HEK293 (cell line): ENCODE data around the gene LEFTY1.

ENCODE experiments used
- ATF2 ChIP-seq: fragments of 450-650 bp; formaldehyde crosslinking; IDR thresholded peaks from 2 replicates; pipeline ENCODE4 v1.5.1; 2016; ENCODE audit warnings: missing biosample characterization, missing genetic modification characterization, low read depth
- GLI4 ChIP-seq: fragments of 450-650 bp; formaldehyde crosslinking; IDR thresholded peaks from 2 replicates; pipeline ENCODE4 v1.5.1; 2016; ENCODE audit warnings: missing biosample characterization, missing genetic modification characterization
- KLF10 ChIP-seq: fragments of 450-650 bp; IDR thresholded peaks from 2 replicates; pipeline ENCODE4 v1.5.1; 2018; ENCODE audit warnings: missing biosample characterization, mild to moderate bottlenecking, missing genetic modification characterization
- PBX3 ChIP-seq: sonication (generic); formaldehyde crosslinking; IDR thresholded peaks from 2 replicates; pipeline ENCODE4 v1.8.1; 2022; ENCODE audit warnings: mild to moderate bottlenecking, moderate library complexity, missing genetic modification reagents
- RBAK ChIP-seq: fragments of 450-650 bp; formaldehyde crosslinking; IDR thresholded peaks from 2 replicates; pipeline ENCODE4 v1.5.1; 2016; ENCODE audit warnings: missing biosample characterization, missing genetic modification characterization
- YY1 ChIP-seq: fragments of 450-650 bp; formaldehyde crosslinking; IDR thresholded peaks from 2 replicates; pipeline ENCODE4 v1.5.1; 2018; ENCODE audit warnings: missing biosample characterization, missing genetic modification characterization
- ZNF266 ChIP-seq: fragments of 450-650 bp; formaldehyde crosslinking; IDR thresholded peaks from 2 replicates; pipeline ENCODE4 v1.5.1; 2016; ENCODE audit warnings: missing biosample characterization, missing genetic modification characterization, low read depth
- ZNF274 ChIP-seq, 2 experiments: fragments of 200-500 bp in 1 of 2; fragments of 450-650 bp in 1 of 2; sonication (Bioruptor generic) in 1 of 2; formaldehyde crosslinking in 1 of 2; IDR thresholded peaks; 2 replicates each; pipeline versions ENCODE4 v1.5.1 to v1.6.1; 2014 to 2016; ENCODE audit warnings: borderline replicate concordance in 1 of 2, inconsistent platforms in 1 of 2, low read length in 1 of 2, missing biosample characterization in 1 of 2, missing genetic modification characterization in 1 of 2
- ZNF514 ChIP-seq: fragments of 450-650 bp; formaldehyde crosslinking; IDR thresholded peaks from 2 replicates; pipeline ENCODE4 v1.5.1; 2016; ENCODE audit warnings: missing biosample characterization, missing genetic modification characterization
- ZSCAN16 ChIP-seq: fragments of 450-650 bp; formaldehyde crosslinking; IDR thresholded peaks from 2 replicates; pipeline ENCODE4 v1.5.1; 2016; ENCODE audit warnings: missing biosample characterization, missing genetic modification characterization
- ZXDB ChIP-seq: fragments of 450-650 bp; formaldehyde crosslinking; IDR thresholded peaks from 2 replicates; pipeline ENCODE4 v1.5.1; 2016; ENCODE audit warnings: missing biosample characterization, missing genetic modification characterization
- TF ChIP-seq, protein P1 (sequence below): fragments of 450-650 bp; formaldehyde crosslinking; IDR thresholded peaks from 2 replicates; pipeline ENCODE4 v1.5.1; 2016; ENCODE audit warnings: missing biosample characterization, missing genetic modification characterization
- TF ChIP-seq, protein P2 (sequence below): fragments of 450-650 bp; formaldehyde crosslinking; IDR thresholded peaks from 2 replicates; pipeline ENCODE4 v1.5.1; 2016; ENCODE audit warnings: missing biosample characterization, missing genetic modification characterization

DNA sequence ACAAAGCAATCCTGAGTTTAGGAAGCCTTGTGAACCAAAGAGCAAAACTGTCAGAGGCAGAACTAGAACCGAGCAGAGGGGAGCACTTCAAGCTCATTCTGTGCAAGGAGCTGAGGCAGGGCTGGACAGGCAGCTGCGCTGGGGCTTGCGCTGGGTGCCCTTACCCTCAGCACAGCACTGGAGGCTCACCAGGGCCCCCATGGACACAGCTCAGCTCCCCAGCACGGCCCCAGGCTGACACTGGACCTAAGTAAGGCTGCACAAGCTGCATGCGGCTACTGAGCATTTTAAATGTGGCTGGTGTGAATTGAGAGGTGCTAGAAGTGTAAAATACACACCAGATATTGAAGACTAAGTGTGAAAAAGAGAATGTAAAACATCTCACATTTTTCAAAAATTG is 28.8 kb downstream of the LEFTY1 start:
- TF ChIP-seq, protein P1, sequence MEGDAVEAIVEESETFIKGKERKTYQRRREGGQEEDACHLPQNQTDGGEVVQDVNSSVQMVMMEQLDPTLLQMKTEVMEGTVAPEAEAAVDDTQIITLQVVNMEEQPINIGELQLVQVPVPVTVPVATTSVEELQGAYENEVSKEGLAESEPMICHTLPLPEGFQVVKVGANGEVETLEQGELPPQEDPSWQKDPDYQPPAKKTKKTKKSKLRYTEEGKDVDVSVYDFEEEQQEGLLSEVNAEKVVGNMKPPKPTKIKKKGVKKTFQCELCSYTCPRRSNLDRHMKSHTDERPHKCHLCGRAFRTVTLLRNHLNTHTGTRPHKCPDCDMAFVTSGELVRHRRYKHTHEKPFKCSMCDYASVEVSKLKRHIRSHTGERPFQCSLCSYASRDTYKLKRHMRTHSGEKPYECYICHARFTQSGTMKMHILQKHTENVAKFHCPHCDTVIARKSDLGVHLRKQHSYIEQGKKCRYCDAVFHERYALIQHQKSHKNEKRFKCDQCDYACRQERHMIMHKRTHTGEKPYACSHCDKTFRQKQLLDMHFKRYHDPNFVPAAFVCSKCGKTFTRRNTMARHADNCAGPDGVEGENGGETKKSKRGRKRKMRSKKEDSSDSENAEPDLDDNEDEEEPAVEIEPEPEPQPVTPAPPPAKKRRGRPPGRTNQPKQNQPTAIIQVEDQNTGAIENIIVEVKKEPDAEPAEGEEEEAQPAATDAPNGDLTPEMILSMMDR (tag by site-specific recombination), result no peak
- no peak for TF ChIP-seq YY1 (tag by site-specific recombination)
- TF ChIP-seq ATF2 (tag by site-specific recombination), result no peak
- no peak for TF ChIP-seq RBAK (tag by site-specific recombination)
- TF ChIP-seq KLF10 (tag by site-specific recombination), result no peak
- TF ChIP-seq, protein P2, sequence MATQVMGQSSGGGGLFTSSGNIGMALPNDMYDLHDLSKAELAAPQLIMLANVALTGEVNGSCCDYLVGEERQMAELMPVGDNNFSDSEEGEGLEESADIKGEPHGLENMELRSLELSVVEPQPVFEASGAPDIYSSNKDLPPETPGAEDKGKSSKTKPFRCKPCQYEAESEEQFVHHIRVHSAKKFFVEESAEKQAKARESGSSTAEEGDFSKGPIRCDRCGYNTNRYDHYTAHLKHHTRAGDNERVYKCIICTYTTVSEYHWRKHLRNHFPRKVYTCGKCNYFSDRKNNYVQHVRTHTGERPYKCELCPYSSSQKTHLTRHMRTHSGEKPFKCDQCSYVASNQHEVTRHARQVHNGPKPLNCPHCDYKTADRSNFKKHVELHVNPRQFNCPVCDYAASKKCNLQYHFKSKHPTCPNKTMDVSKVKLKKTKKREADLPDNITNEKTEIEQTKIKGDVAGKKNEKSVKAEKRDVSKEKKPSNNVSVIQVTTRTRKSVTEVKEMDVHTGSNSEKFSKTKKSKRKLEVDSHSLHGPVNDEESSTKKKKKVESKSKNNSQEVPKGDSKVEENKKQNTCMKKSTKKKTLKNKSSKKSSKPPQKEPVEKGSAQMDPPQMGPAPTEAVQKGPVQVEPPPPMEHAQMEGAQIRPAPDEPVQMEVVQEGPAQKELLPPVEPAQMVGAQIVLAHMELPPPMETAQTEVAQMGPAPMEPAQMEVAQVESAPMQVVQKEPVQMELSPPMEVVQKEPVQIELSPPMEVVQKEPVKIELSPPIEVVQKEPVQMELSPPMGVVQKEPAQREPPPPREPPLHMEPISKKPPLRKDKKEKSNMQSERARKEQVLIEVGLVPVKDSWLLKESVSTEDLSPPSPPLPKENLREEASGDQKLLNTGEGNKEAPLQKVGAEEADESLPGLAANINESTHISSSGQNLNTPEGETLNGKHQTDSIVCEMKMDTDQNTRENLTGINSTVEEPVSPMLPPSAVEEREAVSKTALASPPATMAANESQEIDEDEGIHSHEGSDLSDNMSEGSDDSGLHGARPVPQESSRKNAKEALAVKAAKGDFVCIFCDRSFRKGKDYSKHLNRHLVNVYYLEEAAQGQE, result no peak
- no peak for TF ChIP-seq ZXDB
- no peak for TF ChIP-seq GLI4
- TF ChIP-seq ZNF274 (IDR thresholded peaks at IDR 0.05; ENCODE audit: low read length), result no peak
- TF ChIP-seq ZNF274 (tag by site-specific recombination; IDR thresholded peaks at IDR 0.05; ENCODE audit: borderline replicate concordance), result no peak
- no peak for TF ChIP-seq ZNF266 (tag by site-specific recombination)
- no peak for TF ChIP-seq ZSCAN16 (tag by site-specific recombination)
- TF ChIP-seq ZNF514 (tag by site-specific recombination), result no peak
- TF ChIP-seq PBX3 (CRISPR knock-in tag), result no peak
